ENCODE measurements around the gene ANXA2.

GRCh38 chr15:60426870-60427508 lies 29.2 kb upstream of the ANXA2 start:
- TF ChIP-seq POLR2A (IDR thresholded peaks at IDR 0.05; ENCODE audit: low read depth, low read length) = no peak
- TF ChIP-seq POLR2AphosphoS5 (IDR thresholded peaks at IDR 0.05; ENCODE audit: low read depth, low read length) = no peak

All from GM12892 (cell line).